Large intestine (tissue), 3 donors: ENCODE results near the gene CD300LF. TPM values are rescaled to one million over a fixed set of nuclear protein-coding genes. Genes with fewer than 3 reads are reported as not detected.

ENCODE experiments used
- DNase-seq, 2 donors: peaks; one replicate each; pipeline versions ENCODE4 v3.0.0 to v3.0.0-alpha.2; 2013
- H3K27ac ChIP-seq: one replicate; pipeline ENCODE4 v1.5.1; 2013; ENCODE audit warnings: low read length
- H3K27me3 ChIP-seq: 2 replicates; pipeline ENCODE4 v1.6.1; 2013; ENCODE audit warnings: low read length; ENCODE audit not compliant: control insufficient read depth, insufficient read depth
- H3K36me3 ChIP-seq: 2 replicates; pipeline ENCODE4 v1.6.1; 2013; ENCODE audit warnings: low read length; ENCODE audit not compliant: control insufficient read depth, insufficient read depth
- H3K4me1 ChIP-seq: one replicate; pipeline ENCODE4 v1.6.1; 2013; ENCODE audit warnings: low read length; ENCODE audit not compliant: control insufficient read depth, insufficient read depth
- H3K4me3 ChIP-seq: one replicate; pipeline ENCODE4 v1.5.1; 2013; ENCODE audit warnings: low read length
- H3K9me3 ChIP-seq: one replicate; pipeline ENCODE4 v1.6.1; 2013; ENCODE audit warnings: mild to moderate bottlenecking, low read depth, low read length, moderate library complexity; ENCODE audit not compliant: control insufficient read depth
- whole genome bisulfite sequencing: methylation state at CpG from one replicate; pipeline ENCODE4 v1.1.5; 2013; ENCODE audit warnings: low lambda C conversion rate; ENCODE audit not compliant: insufficient coverage; 5-methylcytosine and 5-hydroxymethylcytosine counted together
- polyA plus RNA-seq: library from polyadenylated mRNA; unstranded; fragments of 120-200 nt; gene quantifications from one replicate; pipeline ENCODE4 v1.2.1, GENCODE V29; 2013

CD300LF gene
- polyA plus RNA-seq, 1 donor, result 2.2 TPM

DNA sequence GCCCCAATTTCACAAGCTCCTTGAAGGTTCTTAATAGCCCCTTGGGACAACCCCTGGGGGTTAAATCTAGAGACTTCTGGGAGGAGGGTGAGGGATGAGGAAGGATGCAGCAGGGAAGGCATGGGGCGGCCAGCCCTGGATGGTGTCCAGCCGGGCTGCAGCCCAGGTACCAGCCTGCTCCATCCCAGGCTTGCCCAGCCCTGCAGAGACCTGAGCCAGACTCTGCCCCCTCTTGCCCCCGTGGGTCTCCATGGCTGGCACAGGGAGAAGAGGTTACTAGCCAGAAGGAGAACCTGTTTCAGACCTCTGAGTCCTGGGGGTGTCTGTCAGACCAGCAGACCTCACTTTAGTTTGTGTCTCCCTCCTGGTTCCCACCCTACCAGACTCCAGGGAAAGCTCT is 44.2 kb upstream of the CD300LF start:
- peak overlapping the region; percentile 98 for H3K27ac ChIP-seq
- no peak overlapping the region for H3K4me3 ChIP-seq
- no peaks in the 10 kb centered on the region for H3K27me3 ChIP-seq
- peaks cover 86% of the 10 kb centered on the region for H3K4me1 ChIP-seq
- WGBS, result no CpG with 5 or more reads among the region's 3 CpGs
- peaks cover 38% of the 10 kb centered on the region for H3K36me3 ChIP-seq
- DNase-seq, result no peak
- H3K9me3 ChIP-seq, result no peaks in the 10 kb centered on the region

DNA sequence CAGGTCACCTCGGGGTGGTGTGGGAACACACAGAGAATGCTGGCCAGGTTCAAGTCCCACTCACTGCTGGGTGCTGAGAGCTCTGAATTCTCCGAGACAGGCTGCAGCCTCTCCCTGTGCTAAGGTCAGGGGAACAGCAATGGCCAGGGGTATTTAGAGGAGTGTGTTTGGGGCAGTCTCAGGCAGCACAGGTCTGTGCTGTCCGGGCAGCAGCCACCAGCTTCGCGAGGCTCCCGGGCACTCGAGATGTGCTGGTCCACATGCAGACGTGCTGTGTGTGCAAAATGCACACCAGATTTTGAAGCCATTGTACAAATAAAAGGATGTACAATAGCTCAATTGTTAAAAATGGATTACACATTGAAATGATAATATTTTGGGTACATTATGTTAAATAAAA is 42.8 kb upstream of the CD300LF start:
- DNase-seq, result no peak
- H3K4me3 ChIP-seq, result no peak overlapping the region
- WGBS, result no CpG with 5 or more reads among the region's 8 CpGs
- H3K9me3 ChIP-seq, result no peaks in the 10 kb centered on the region
- no peak overlapping the region for H3K27ac ChIP-seq
- H3K36me3 ChIP-seq, result peaks cover 31% of the 10 kb centered on the region
- H3K4me1 ChIP-seq, result peaks cover 84% of the 10 kb centered on the region
- no peaks in the 10 kb centered on the region for H3K27me3 ChIP-seq

DNA sequence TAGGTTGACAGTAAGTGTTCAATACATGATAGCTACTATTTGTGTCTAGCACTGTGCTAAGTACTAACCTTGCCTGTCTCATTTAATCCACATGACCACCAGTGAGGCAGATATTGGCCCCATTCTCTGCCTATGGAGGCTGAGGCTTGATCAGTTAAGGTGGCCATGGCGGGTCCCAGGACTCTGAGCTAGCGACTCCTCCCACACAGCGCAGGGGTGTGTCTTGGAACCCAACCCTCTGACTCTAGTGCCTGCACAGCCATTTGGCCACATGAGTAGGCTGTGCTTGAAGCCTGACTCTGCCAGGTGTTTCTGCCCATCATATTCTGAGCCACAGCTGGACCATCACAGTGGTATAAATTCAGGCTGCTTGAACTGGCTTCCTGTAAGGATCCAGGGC is 42.1 kb upstream of the CD300LF start:
- H3K4me3 ChIP-seq, result no peak overlapping the region

DNA sequence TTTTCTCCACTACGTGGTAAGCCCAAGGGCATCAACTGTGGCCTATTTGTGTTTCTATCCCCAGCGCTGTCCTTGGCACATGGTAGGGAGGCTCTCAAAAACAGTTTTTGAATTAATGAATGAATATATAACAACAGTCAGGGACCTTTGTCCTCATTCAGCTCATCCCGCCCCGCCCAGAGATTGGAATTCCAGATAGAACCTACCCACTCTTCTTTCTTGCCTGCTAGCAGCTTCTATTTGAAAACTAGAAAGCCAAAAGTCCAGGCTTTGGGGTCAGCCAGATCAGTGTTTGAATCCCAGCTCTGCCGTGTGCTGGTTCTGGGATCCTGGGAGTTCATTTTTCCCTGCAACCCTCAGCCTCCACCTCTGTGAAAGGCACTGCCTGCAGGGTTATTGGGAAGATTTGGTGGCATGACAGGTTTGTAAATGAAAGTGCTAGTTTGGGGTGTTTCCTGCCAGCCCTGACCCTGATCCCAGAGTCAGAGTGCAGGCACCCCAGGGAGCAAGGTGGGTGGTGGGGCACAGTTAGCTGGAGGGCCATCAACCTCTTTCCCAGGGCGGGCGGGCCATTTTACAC is 40.2 kb upstream of the CD300LF start:
- H3K9me3 ChIP-seq, result peaks cover 2% of the 10 kb centered on the region
- H3K36me3 ChIP-seq, result peaks cover 31% of the 10 kb centered on the region
- H3K4me1 ChIP-seq, result peaks cover 57% of the 10 kb centered on the region
- H3K27me3 ChIP-seq, result no peaks in the 10 kb centered on the region
- no CpG with 5 or more reads among the region's 7 CpGs for WGBS
- peak overlapping the region; percentile 92 for H3K27ac ChIP-seq
- no peak overlapping the region for H3K4me3 ChIP-seq
- peak in 1 of 2 donors; percentile 64 for DNase-seq

More for the DNA sequence above, 42.1 kb upstream of the CD300LF start:
- no CpG with 5 or more reads among the region's 3 CpGs for WGBS
- DNase-seq, result no peak
- H3K9me3 ChIP-seq, result no peaks in the 10 kb centered on the region
- peaks cover 77% of the 10 kb centered on the region for H3K4me1 ChIP-seq
- H3K27ac ChIP-seq, result no peak overlapping the region
- H3K27me3 ChIP-seq, result no peaks in the 10 kb centered on the region
- H3K36me3 ChIP-seq, result peaks cover 31% of the 10 kb centered on the region

DNA sequence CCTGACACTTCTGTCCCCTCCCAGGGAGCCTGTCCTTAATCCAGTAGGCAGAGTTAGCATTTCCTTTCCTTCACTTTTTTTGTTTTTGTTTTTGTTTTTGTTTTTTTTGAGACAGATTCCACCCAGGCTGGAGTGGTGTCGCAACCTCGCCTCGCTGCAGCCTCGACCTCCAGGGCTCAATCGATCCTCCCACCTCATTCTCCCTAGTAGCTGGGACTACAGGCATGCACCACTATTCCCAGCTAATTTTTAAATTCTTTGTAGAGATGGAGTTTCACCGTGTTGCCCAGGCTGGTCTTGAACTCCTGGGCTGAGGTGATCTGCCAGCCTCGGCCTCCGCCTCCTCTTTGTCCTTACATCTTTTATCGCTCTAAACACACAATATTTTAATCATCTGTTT is 39.7 kb upstream of the CD300LF start:
- no peak overlapping the region for H3K4me3 ChIP-seq

DNA sequence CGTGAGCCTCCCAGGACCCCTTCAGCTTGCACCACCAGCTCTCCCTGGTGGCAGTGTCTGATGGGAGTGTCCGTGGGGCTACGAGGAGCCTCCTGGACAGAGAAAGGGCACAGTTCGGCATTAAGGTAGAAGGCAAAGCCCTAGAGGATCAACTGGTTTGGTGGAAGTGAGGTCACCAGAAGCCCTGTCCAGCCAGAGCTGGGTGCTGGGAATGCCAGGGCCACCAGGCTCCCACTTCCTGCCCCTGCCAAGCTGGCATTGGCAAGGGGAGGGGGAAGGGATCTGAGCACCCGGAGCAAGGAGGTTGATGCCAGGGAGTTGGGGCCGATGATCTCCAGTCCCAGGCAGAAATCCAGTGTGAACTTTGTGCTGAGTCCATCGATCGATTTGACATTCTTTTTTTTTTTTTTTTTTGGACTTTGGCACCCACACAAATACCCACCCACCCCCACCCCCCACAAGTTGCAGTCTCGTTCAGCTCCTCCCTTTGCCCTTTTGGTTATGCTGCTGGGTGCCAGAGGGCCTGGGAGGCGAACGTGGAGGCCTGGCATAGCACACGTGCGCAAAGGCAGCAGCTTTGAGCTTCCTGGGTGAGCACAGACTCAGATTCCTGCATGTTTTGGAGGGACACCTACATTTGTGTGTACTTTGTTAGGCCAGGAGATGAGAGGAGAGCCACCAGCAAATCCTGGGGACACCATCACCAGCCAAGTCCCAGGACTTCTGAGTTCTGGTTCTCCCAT is 37.8 kb upstream of the CD300LF start:
- no CpG with 5 or more reads among the region's 13 CpGs for WGBS
- peaks cover 2% of the 10 kb centered on the region for H3K9me3 ChIP-seq
- H3K36me3 ChIP-seq, result peaks cover 29% of the 10 kb centered on the region
- peak overlapping the region; percentile 96 for H3K27ac ChIP-seq
- H3K27me3 ChIP-seq, result no peaks in the 10 kb centered on the region
- DNase-seq, result peak; percentile 83 to 89
- H3K4me3 ChIP-seq, result peak overlapping the region; percentile 98
- H3K4me1 ChIP-seq, result peaks cover 64% of the 10 kb centered on the region

More for the DNA sequence above, 39.7 kb upstream of the CD300LF start:
- H3K4me1 ChIP-seq, result peaks cover 57% of the 10 kb centered on the region
- peaks cover 31% of the 10 kb centered on the region for H3K36me3 ChIP-seq
- peaks cover 2% of the 10 kb centered on the region for H3K9me3 ChIP-seq
- DNase-seq, result no peak
- H3K27ac ChIP-seq, result peak overlapping the region; percentile 92
- H3K27me3 ChIP-seq, result no peaks in the 10 kb centered on the region
- WGBS, result 84% methylated on average over 5 of the region's 9 CpGs

DNA sequence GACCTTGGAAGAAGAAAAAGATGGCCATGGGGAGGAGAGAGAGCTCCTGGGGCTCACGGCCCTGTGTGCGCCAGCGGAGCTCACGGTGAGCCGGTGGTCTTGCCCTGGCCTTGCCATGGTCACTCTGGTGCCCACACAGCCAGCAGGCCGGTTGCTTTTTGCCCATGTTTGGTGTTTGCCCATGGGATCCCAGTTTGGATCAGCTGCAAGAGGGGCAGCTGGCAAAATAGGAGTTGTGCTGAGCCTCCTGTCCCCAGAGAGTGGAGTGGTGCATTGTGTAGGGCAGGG is 37.3 kb upstream of the CD300LF start:
- H3K4me3 ChIP-seq, result peak overlapping the region; percentile 98
- H3K36me3 ChIP-seq, result peaks cover 24% of the 10 kb centered on the region
- peak overlapping the region; percentile 96 for H3K27ac ChIP-seq
- peaks cover 2% of the 10 kb centered on the region for H3K9me3 ChIP-seq
- no peak for DNase-seq
- H3K27me3 ChIP-seq, result no peaks in the 10 kb centered on the region
- WGBS, result no CpG with 5 or more reads among the region's 6 CpGs
- peaks cover 63% of the 10 kb centered on the region for H3K4me1 ChIP-seq

DNA sequence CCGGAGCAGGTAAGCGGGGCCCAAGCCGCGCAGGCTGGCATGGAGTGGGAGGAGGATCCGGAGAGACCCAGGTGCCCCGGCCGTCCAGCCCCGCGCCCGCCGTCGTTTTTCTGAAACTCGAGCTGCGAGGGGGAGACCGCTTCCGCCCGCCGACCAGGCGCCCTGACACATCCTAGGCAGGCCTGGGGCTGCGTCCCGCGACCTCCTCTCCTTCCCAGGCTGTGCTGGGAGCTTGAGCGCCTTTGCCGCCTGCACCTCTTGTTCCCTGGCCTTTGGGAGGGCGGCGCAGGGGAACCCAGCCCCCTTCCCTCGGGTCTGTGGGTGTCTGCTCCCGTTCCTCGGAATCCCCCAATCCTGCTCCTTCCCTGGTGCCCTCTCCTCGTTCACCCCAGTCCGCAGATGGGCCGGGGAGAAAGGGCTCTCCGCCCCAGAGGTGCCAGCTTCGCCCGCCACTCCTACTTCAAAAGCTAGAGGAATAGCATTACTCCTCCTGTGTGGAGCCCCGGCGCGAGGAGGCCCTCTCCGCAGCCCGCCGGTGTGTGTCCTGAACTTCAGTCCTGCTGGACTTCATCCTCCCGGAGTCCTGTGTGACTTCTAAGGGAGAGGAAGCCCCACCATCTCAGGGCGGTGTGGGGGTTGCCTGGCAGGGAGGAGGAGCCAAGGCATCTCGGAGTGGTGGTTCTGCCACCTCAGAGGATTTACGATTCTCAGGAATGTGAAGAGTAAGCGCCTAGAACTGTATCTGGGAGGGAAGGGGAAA is 36.7 kb upstream of the CD300LF start:
- H3K27me3 ChIP-seq, result no peaks in the 10 kb centered on the region
- WGBS, result no CpG with 5 or more reads among the region's 46 CpGs
- DNase-seq, result peak; percentile 92 to 96
- H3K4me1 ChIP-seq, result peaks cover 65% of the 10 kb centered on the region
- H3K36me3 ChIP-seq, result peaks cover 20% of the 10 kb centered on the region
- H3K4me3 ChIP-seq, result peak overlapping the region; percentile 98
- peaks cover 2% of the 10 kb centered on the region for H3K9me3 ChIP-seq
- H3K27ac ChIP-seq, result peak overlapping the region; percentile 96

DNA sequence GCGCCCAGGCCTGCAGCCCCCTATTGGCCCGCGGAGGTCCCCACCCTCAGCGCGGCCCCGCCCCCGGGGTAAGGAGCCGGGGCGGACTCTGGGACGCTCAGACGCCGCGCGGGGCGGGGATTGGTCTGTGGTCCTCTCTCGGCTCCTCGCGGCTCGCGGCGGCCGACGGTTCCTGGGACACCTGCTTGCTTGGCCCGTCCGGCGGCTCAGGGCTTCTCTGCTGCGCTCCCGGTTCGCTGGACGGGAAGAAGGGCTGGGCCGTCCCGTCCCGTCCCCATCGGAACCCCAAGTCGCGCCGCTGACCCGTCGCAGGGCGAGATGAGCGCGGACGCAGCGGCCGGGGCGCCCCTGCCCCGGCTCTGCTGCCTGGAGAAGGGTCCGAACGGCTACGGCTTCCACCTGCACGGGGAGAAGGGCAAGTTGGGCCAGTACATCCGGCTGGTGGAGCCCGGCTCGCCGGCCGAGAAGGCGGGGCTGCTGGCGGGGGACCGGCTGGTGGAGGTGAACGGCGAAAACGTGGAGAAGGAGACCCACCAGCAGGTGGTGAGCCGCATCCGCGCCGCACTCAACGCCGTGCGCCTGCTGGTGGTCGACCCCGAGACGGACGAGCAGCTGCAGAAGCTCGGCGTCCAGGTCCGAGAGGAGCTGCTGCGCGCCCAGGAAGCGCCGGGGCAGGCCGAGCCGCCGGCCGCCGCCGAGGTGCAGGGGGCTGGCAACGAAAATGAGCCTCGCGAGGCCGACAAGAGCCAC is 36.0 kb upstream of the CD300LF start, which contains the start of gene NHERF1:
TSS of gene NHERF1 (plus strand) at position 100 of the 750 bp plus-strand sequence. CDS start at position 319, 219 bp downstream.
- Histone ChIP-seq H3K27ac (peak within 1 kb of the TSS; percentile 96), H3K4me1 (peaks cover 66% of the 10 kb centered on the region), H3K9me3 (peaks cover 2% of the 10 kb centered on the region), H3K36me3 (peaks cover 20% of the 10 kb centered on the region), H3K27me3 (no peaks in the 10 kb centered on the region), H3K4me3 (peak within 1 kb of the TSS; percentile 98)
- peak; percentile 94 to 95 for DNase-seq
- no CpG with 5 or more reads among the region's 90 CpGs for WGBS

DNA sequence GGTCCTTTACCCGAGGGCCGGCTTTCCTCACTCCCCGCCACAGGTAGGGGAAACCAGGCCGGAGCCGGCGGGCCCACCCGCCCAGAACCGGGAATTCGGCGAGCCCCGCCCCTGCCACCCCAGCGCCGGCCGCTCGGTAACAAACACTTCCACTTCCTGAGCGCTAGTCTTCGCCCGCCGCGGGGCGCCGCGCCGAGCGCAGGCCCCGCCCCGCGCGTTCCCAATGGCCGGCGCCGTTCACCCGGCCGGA is 35.5 kb upstream of the CD300LF start:
- peaks cover 16% of the 10 kb centered on the region for H3K36me3 ChIP-seq
- H3K27ac ChIP-seq, result peak overlapping the region; percentile 56
- H3K27me3 ChIP-seq, result no peaks in the 10 kb centered on the region
- peak overlapping the region; percentile 49 for H3K4me3 ChIP-seq
- peaks cover 62% of the 10 kb centered on the region for H3K4me1 ChIP-seq
- DNase-seq, result no peak
- no CpG with 5 or more reads among the region's 34 CpGs for WGBS
- peaks cover 2% of the 10 kb centered on the region for H3K9me3 ChIP-seq
